B cell (primary cell): ENCODE measurements around the gene POFUT2.

ENCODE experiments used
- EZH2 ChIP-seq: IDR thresholded peaks from 2 replicates; pipeline ENCODE4 v1.6.1; 2012; ENCODE audit warnings: borderline replicate concordance, low read depth, mild to moderate bottlenecking, moderate library complexity, low read length; ENCODE audit not compliant: insufficient read depth, poor library complexity, severe bottlenecking
- TF ChIP-seq, protein P1 (sequence below): fragments of 200-600 bp; IDR thresholded peaks from one replicate; pipeline ENCODE4 v1.8.0; 2022; ENCODE audit warnings: antibody characterized with exemption, mild to moderate bottlenecking

DNA sequence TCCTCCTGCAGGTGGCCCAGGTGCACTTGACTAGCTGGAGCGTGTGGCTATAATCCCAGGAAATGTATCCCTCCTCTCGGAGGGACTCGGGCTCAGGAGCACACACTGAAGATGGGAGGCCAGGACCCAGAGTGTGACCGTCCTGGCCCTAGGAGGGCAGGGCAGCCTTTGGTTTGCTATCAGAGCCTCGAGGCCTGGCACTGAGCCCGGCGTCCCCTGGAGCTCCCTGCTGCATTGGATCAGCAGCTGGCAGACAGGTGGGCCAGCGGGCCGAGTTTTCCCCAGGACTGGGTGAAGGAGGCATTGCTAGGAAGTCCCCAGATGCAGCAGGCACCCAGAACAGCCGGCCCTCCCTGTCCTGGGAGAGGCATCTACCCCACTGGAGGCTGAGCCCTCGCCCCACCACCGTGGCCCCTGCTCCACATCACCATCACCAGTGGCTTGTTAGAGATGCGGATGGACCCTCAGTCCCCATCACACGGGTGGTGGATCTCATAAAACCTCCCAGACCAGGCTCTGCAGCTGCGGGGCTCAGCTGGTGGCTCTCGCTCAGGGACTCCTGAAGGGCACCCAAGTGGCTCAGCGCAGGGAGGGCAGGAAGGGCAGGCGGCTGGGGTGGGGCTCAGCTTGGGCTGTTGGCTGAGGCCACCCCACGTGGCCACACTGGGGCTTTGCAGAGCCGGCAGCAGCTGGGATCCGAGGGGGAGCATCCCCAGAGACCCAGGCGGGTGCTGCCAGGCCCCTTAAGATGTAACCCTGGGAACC lies 32.7 kb upstream of the POFUT2 start:
- TF ChIP-seq EZH2, result no peak
- TF ChIP-seq, protein P1, sequence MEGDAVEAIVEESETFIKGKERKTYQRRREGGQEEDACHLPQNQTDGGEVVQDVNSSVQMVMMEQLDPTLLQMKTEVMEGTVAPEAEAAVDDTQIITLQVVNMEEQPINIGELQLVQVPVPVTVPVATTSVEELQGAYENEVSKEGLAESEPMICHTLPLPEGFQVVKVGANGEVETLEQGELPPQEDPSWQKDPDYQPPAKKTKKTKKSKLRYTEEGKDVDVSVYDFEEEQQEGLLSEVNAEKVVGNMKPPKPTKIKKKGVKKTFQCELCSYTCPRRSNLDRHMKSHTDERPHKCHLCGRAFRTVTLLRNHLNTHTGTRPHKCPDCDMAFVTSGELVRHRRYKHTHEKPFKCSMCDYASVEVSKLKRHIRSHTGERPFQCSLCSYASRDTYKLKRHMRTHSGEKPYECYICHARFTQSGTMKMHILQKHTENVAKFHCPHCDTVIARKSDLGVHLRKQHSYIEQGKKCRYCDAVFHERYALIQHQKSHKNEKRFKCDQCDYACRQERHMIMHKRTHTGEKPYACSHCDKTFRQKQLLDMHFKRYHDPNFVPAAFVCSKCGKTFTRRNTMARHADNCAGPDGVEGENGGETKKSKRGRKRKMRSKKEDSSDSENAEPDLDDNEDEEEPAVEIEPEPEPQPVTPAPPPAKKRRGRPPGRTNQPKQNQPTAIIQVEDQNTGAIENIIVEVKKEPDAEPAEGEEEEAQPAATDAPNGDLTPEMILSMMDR, result no peak
